IPS-18c (cell line): Measurements from ENCODE around the gene LRP11.
"Not testable (repeated sequence)": the region's sequence is repeated elsewhere in the genome, so short reads cannot be mapped to it uniquely, and the experiment has no call there.

ENCODE experiments used
- H3K4me3 ChIP-seq: 2 replicates; pipeline ENCODE4 v1.7.0; 2013; ENCODE audit warnings: low read depth, mild to moderate bottlenecking, low read length, moderate library complexity; ENCODE audit not compliant: insufficient read depth
- H3K9me3 ChIP-seq: one replicate; pipeline ENCODE4 v1.6.1; 2013; ENCODE audit warnings: mild to moderate bottlenecking, low read length, moderate library complexity; ENCODE audit not compliant: control insufficient read depth, insufficient read depth

Gene LRP11

DNA sequence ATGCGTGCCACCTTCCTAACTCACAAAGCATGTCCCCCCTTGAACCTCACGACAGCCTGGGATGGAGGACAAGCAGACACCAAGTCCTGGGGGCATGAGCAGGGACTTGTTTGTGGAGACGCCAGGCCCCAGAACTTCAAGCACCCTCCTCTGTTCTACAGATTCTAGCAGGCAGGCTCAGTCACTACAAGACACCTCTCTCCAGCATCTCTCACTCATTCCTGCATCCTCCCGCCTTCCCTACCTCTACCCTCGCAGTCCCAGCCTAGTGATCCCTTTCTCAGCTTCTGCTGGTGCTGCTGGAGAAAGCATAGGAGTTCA lies 3.7 kb downstream of the LRP11 start:
- H3K4me3 ChIP-seq: no peak overlapping the region
- H3K9me3 ChIP-seq: no peaks in the 10 kb centered on the region

- no peaks in the 10 kb centered on the region for H3K9me3 ChIP-seq
- H3K4me3 ChIP-seq: no peak overlapping the region
Observed at GRCh38 chr6:149859938-149860337, 4.2 kb downstream of the LRP11 start.

GRCh38 chr6:149859368-149859767 lies 4.8 kb downstream of the LRP11 start:
- no peak overlapping the region for H3K4me3 ChIP-seq
- H3K9me3 ChIP-seq: no peaks in the 10 kb centered on the region

DNA sequence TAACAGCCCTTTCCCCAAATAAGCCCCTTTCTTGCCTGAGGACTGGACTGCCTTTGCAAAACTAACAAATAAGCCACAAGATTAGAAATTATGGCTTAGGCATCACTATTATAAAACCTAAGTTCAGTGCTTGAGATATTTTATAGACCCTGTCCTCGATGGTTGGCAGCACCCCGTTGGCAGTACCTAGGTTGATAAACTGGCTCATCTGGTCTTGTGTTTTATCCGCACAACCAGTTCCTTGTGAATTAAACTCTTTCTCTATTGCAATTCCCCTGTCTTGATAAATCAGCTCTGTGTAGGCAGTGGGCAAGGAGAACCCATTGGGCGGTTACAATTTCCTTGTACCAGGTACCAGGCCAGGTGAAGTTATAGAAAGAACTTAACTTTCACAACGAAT lies 6.6 kb downstream of the LRP11 start:
- Histone ChIP-seq H3K4me3 (no peak overlapping the region), H3K9me3 (no peaks in the 10 kb centered on the region)

DNA sequence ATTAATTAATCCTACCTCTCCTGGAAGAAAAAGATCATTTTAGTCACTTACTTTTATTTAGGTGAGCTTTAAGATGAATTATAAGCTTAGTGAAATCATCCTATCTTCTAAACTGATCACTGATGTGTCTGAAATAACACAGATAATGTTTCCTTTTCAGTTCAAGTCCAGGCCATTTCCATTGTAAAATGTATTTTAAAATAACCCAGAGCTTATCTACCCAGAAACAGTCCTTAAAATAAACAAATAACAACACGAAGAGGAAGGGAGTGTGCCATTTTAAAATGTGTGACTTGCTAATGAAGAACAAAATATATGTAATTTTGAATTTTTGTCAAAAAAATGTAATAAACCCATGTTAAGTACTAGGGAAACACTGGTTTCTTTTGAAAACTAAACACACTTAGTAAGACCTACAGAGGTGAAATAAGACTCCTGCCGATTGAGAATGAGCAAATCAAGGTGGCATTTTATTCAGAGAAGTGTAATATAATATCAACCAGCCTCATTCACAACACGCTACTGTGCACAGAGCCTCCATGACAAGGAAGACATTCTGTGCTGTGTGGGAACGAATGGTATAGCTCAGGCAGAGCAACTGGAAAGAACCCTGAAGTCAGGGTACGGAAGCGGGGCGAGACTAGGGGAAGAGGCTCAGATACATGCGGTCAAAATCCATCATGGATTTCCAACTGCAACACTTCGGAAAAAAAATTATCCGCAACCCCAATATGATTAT lies 7.7 kb downstream of the LRP11 start:
- Histone ChIP-seq H3K4me3 (no peak overlapping the region), H3K9me3 (no peaks in the 10 kb centered on the region)

DNA sequence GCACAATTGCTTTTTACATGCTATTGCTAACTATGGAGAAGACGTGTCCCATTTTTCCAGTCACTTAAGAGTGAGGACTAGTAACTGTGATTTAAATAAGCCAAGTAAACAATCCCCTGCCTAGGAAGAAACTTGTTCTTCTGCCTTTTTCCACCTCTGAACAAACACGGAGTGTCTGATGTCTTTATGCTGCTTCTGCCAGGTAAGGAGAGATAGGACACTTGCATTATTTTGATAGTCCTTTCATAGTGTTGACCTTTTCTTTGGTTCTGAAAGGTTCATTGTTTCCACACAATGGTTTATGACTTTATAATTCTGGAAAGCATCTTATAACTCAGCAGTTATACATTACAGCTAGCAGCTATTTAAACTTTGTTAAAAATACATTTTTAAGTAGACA lies 8.4 kb downstream of the LRP11 start:
- H3K4me3 ChIP-seq: no peak overlapping the region

GRCh38 chr6:149855040-149855654 lies 9.0 kb downstream of the LRP11 start:
- Histone ChIP-seq H3K9me3 (no peaks in the 10 kb centered on the region), H3K4me3 (no peak overlapping the region)

More for the DNA sequence above, 8.4 kb downstream of the LRP11 start:
- H3K9me3 ChIP-seq: no peaks in the 10 kb centered on the region

DNA sequence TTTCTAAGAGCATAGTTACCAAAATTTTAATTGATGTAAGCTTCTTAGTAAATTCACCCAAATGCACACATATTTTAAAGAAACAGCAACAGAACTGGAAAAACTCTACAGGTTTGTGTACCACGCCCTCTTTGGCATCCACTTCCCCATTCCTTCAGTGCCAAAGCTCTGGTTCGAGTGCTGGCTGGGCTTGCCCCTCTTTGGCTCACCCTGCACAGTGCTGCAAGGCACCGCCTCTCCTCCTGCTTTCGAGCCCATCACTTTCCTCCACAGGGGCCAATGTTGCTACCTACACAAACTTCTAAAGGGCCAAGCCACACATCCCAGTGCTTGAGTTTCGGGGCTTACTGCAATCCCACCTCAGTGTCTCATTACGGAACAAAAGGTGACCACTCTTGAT lies 9.6 kb downstream of the LRP11 start:
- no peak overlapping the region for H3K4me3 ChIP-seq
- H3K9me3 ChIP-seq: no peaks in the 10 kb centered on the region

- H3K4me3 ChIP-seq, H3K9me3 ChIP-seq: not testable (repeated sequence)
Observed at GRCh38 chr6:149854017-149854416, 10.1 kb downstream of the LRP11 start.

DNA sequence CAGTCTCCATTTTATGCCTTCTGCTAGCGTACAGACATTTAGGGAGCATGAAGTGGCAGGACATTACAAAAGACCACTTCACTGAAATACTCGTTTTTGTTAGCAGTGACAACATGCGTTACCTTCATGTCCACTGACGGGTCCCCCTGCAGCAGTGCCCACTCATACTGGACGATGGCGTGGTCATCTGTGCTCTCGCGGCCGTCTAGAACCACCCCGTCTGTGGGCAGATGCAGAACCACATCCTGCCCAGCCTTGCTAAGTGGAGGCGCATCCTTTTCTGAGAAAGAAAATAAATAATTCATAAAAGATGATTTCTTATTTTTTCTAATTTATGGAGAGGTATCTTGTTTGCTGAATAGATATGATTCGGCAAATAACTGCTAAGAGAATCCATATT lies 11.3 kb downstream of the LRP11 start:
- Histone ChIP-seq H3K9me3 (no peaks in the 10 kb centered on the region), H3K4me3 (no peak overlapping the region)

DNA sequence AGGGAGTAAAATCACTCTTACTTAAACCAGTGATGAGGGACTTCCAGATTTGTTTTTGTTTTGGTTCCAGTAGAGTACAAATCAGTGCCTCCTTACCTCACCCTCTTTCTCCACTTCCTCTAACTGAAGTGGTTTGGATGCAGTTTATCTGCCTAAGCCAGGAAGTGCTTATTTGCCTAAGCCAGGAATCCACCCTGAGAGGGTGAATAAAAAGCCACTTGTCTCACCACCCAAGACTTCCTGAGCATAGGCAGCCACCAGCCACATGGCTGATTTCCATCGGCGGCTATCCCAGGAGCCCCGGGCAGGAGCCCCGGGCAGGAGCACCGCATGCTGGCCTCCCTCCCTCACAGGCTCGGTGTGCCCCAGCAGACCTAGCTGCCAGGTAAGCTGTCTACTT lies 12.0 kb downstream of the LRP11 start:
- no peak overlapping the region for H3K4me3 ChIP-seq

GRCh38 chr6:149851461-149852110 lies 12.6 kb downstream of the LRP11 start:
- no peak overlapping the region for H3K4me3 ChIP-seq
- H3K9me3 ChIP-seq: no peaks in the 10 kb centered on the region

More for the DNA sequence above, 12.0 kb downstream of the LRP11 start:
- no peaks in the 10 kb centered on the region for H3K9me3 ChIP-seq

GRCh38 chr6:149848343-149848742 lies 15.8 kb downstream of the LRP11 start:
- H3K4me3 ChIP-seq: not testable (repeated sequence)

GRCh38 chr6:149847939-149848267 lies 16.3 kb downstream of the LRP11 start:
- H3K9me3 ChIP-seq: no peaks in the 10 kb centered on the region
- H3K4me3 ChIP-seq: no peak overlapping the region

More at GRCh38 chr6:149848343-149848742, 15.8 kb downstream of the LRP11 start:
- not testable (repeated sequence) for H3K9me3 ChIP-seq

DNA sequence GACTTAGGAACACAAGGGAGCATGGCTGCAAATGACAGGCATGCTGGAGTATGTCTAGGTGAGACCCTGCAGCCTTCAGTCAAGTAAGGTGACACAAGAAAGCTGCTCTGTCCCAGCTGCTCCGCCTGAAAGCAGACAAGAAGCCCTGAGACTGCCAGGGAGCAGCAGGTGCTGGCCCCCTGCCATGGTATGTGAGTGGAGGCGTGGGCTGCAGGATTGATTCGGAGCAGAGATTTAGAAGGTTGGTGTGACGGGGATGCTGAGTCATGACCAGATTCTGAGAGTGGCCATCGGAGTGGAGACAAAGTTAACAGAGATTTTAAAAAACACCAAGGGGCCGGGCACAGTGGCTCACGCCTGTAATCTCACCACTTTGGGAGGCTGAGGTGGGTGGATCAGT lies 17.8 kb downstream of the LRP11 start:
- Histone ChIP-seq H3K4me3 (no peak overlapping the region), H3K9me3 (no peaks in the 10 kb centered on the region)

DNA sequence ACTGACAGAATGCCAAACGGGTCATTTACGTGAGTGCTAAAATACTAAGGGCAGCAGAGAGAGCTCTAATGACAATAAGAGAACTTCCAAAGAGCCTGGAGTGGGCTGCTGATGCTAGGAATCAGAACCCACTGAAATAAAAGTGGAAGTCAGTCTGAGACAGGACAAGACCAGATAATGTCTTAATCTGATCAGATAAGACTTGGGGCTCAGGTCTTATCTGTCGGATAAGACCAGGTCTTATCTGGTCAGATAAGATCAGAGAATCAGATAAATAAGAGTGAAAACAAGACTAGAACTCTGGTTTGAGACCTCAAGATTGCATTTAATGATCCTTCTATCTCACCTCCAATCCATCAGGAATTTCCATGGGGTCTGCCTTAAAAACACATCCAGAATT lies 18.6 kb downstream of the LRP11 start:
- Histone ChIP-seq H3K4me3 (no peak overlapping the region), H3K9me3 (no peaks in the 10 kb centered on the region)

DNA sequence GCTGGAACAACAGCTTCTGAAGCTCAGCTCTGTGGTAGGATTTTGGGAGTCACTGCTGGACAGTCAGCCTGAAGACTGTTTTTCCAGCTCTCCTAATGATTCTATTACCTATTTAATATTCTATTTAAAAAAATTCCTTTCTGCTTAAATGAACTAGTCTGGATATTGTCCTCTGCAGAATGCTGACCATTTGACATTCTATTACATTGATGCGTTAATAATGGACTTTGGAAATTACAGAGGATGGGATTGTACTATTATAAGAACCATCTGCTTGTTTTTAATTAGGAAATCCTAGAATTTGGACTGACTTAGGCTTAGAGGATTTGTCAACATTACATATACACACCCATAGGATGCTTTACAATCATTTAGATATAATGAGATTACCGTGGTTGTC lies 19.7 kb downstream of the LRP11 start:
- Histone ChIP-seq H3K4me3 (no peak overlapping the region), H3K9me3 (no peaks in the 10 kb centered on the region)

DNA sequence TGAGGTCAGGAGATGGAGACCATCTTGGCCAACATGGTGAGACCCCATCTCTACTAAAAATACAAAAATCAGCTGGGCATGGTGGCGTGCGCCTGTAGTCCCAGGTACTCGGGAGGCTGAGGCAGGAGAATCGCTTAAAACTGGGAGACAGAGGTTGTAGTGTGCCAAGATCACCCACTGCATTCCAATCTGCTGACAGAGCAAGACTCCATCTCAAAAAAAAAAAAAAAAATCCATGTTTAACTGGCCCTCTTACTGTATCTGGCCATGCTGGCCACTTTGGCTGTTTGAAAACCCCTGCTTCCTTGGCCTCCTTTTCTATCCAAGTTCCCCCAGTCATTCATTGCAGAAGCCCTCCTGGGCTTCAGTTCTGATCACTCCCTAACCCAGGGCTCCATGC lies 20.1 kb downstream of the LRP11 start:
- H3K9me3 ChIP-seq: not testable (repeated sequence)

More for the DNA sequence above, 20.1 kb downstream of the LRP11 start:
- H3K4me3 ChIP-seq: not testable (repeated sequence)
